GM12875 (cell line): ENCODE measurements around the gene AFTPH.

Experiments
- H3K4me3 ChIP-seq: one replicate; pipeline ENCODE4 v1.5.1; 2011; ENCODE audit warnings: low read depth, low read length, control low read depth
- TF ChIP-seq, protein P1 (sequence below): IDR thresholded peaks from 2 replicates; pipeline ENCODE4 v1.5.1; 2011; ENCODE audit warnings: low read depth, mild to moderate bottlenecking, control low read depth, inconsistent platforms, low read length, moderate library complexity, borderline replicate concordance; ENCODE audit not compliant: insufficient read depth

AFTPH gene

DNA sequence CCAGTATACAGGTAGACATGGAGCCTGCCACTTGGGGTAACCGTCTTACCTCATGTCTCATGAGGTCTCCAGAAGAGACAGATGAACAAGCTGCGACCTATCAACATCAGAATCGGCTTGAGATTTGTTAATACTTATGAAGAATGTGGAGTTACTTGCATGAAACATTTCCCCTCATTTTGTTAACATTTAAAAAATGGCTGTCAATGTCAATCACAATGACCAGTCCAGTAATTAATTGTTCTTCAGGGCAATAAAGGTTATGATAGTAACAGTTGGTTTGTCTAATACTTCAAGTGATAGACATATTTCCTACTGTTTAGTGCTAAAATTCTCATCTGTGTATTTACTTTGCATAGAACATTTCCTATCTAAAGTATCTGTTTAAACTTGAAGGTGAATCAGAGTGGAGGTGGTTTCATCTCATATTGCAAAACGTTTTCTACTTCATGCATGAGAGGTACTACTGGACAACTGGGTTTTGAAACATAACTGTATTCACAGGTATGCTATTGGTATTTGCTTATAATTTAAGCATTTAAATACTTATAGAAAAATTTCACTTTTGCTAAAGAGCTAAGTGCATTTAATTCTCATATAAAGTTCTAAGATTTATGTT lies 114.5 kb downstream of the AFTPH start:
- H3K4me3 ChIP-seq, result no peak overlapping the region

DNA sequence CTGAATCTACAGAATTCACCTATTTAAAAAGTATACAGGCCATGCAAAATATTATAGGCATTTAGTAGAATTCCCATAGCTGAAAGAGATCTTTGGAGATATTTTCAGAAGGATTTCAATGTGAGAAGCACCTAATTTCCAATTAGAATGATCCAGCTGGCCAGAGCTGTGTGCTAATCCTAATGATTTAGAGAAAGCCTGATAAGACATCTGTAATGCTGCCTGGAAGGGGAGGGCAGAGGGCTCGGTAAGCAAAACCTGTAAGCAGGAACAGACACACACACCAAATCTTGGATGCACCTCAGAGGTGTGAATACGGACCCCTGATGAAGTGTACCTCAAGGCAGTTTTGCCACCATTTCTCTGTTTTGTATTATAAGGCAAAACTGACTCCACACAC lies 115.6 kb downstream of the AFTPH start:
- no peak overlapping the region for H3K4me3 ChIP-seq
- TF ChIP-seq, protein P1, sequence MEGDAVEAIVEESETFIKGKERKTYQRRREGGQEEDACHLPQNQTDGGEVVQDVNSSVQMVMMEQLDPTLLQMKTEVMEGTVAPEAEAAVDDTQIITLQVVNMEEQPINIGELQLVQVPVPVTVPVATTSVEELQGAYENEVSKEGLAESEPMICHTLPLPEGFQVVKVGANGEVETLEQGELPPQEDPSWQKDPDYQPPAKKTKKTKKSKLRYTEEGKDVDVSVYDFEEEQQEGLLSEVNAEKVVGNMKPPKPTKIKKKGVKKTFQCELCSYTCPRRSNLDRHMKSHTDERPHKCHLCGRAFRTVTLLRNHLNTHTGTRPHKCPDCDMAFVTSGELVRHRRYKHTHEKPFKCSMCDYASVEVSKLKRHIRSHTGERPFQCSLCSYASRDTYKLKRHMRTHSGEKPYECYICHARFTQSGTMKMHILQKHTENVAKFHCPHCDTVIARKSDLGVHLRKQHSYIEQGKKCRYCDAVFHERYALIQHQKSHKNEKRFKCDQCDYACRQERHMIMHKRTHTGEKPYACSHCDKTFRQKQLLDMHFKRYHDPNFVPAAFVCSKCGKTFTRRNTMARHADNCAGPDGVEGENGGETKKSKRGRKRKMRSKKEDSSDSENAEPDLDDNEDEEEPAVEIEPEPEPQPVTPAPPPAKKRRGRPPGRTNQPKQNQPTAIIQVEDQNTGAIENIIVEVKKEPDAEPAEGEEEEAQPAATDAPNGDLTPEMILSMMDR, result no peak

More for the DNA sequence above, 114.5 kb downstream of the AFTPH start:
- TF ChIP-seq, protein P1, result no peak

DNA sequence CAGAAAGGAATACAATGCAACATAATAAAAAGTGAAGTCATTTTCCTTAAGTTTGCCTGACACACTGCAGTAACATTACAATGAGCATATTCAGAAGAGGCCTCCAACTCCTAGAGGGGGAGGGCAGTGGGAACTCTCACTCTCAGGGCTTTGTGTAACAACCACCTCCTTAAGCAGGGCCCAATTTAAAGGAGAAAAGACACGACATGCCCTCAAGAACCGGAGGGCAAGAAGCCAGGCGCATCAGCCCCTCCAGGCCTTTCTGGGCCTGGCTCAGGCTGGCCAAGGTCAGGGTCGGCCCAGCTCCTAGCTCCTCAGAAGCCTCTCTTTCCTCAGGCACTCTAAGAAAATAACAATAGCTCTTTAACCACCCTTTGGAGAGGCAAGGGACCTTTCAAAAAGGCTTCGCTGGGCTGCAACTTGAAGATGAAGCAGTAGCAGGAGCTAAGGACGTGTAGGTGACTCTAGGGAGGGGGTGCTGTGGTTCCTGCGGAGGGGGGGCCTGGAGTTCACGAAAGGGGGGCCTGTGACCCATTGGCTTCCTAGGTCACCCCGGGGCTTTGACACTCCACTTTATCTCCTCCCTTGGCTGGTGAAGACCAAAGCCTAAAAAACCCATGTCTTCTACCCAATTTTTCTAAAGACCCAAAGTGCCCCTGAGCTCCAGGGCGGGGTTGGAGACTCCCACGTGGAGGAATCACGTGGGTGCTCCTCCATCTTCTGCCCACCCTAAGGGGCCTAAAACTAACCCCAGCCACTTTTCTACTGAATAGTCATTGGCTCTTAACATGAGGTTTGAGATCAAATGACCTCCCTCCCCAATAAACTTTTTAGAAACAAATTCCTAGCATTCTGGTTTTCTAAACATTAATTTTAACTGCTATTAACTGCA lies 116.3 kb downstream of the AFTPH start:
- TF ChIP-seq, protein P1, result no peak
- H3K4me3 ChIP-seq, result no peak overlapping the region

DNA sequence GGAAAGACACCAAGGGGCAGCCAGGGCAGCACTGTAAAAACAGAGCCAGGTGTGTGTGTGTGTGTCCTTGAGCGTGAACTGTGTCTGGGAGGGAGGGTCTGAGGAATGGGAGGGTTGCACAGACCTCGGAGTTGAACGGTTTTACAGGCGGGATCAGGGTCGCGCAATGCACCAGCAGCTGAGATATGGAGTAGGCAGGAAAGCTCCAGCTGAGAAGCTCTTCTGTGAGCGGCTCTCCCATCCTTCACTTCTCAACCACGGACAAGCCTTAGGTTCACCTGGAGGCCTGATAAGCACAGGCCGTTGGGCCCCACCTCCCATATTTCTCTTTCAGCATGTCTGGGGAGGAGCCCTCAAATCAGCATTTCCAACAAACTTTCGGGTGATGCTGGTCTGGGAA lies 117.5 kb downstream of the AFTPH start:
- TF ChIP-seq, protein P1, result no peak
- H3K4me3 ChIP-seq, result no peak overlapping the region
